Activated T-cell treated with anti-CD3 and anti-CD28 coated beads, Interleukin-2, amount 50 U/mL, for 48 hours (primary cell): Measurements from ENCODE around the gene ENC1.

Experiments used
- DNase-seq, 2 experiments: peaks; one replicate each; pipeline ENCODE4 v3.0.0-alpha.2; 2020

The ENC1 gene

GRCh38 chr5:74599148-74599547, 41.4 kb downstream of the ENC1 start:
- no peak for DNase-seq

GRCh38 chr5:74598731-74599130, 41.8 kb downstream of the ENC1 start:
- DNase-seq: no peak

- no peak for DNase-seq
These were observed 43.6 kb downstream of the ENC1 start for GRCh38 chr5:74596927-74597326.

GRCh38 chr5:74595143-74595925, 45.2 kb downstream of the ENC1 start:
- no peak for DNase-seq

GRCh38 chr5:74594137-74595040, 46.1 kb downstream of the ENC1 start:
- DNase-seq: no peak

GRCh38 chr5:74589204-74590056, 51.1 kb downstream of the ENC1 start:
- DNase-seq: no peak

- no peak for DNase-seq
These were observed 52.1 kb downstream of the ENC1 start for GRCh38 chr5:74588415-74588814.

GRCh38 chr5:74587890-74588289, 52.6 kb downstream of the ENC1 start:
- no peak for DNase-seq

- no peak for DNase-seq
These were observed 53.2 kb downstream of the ENC1 start for GRCh38 chr5:74587300-74587699.

- DNase-seq: no peak
These were observed 53.7 kb downstream of the ENC1 start for GRCh38 chr5:74586856-74587255.

GRCh38 chr5:74582853-74583252, 57.7 kb downstream of the ENC1 start:
- DNase-seq: no peak

GRCh38 chr5:74581988-74582365, 58.6 kb downstream of the ENC1 start:
- no peak for DNase-seq

- DNase-seq: no peak
These were observed 59.8 kb downstream of the ENC1 start for GRCh38 chr5:74580729-74581109.

GRCh38 chr5:74579215-74579614, 61.3 kb downstream of the ENC1 start:
- DNase-seq: peak; percentile 74 to 76

- no peak for DNase-seq
These were observed 62.0 kb downstream of the ENC1 start for GRCh38 chr5:74578356-74579044.
